GM15510 (cell line): ENCODE data around the gene FKBP1A.

ENCODE experiments used
- POLR2A ChIP-seq: IDR thresholded peaks from 3 replicates; pipeline ENCODE4 v1.6.1; 2011; ENCODE audit warnings: borderline replicate concordance; ENCODE audit not compliant: insufficient read length; ENCODE audit errors: extremely low read depth

FKBP1A gene

GRCh38 chr20:1396264-1396663 is 3.4 kb upstream of the FKBP1A start:
- TF ChIP-seq POLR2A: no peak

GRCh38 chr20:1394686-1395085 is 1.8 kb upstream of the FKBP1A start:
- TF ChIP-seq POLR2A: no peak

- no peak for TF ChIP-seq POLR2A
Observed at GRCh38 chr20:1393507-1393882, 641 bp upstream of the FKBP1A start.

GRCh38 chr20:1392443-1392692 is 486 bp downstream of the FKBP1A start:
- no peak for TF ChIP-seq POLR2A

- TF ChIP-seq POLR2A: no peak
Observed at GRCh38 chr20:1391640-1392442, 1.0 kb downstream of the FKBP1A start.

GRCh38 chr20:1390581-1391403 is 2.1 kb downstream of the FKBP1A start:
- TF ChIP-seq POLR2A: no peak

- no peak for TF ChIP-seq POLR2A
Observed at GRCh38 chr20:1389703-1390580, 2.9 kb downstream of the FKBP1A start.

- TF ChIP-seq POLR2A: no peak
Observed at GRCh38 chr20:1388741-1389483, 3.9 kb downstream of the FKBP1A start.

GRCh38 chr20:1388253-1388652 is 4.6 kb downstream of the FKBP1A start:
- no peak for TF ChIP-seq POLR2A

GRCh38 chr20:1386323-1386722 is 6.5 kb downstream of the FKBP1A start:
- no peak for TF ChIP-seq POLR2A

GRCh38 chr20:1383623-1384404 is 9.0 kb downstream of the FKBP1A start:
- no peak for TF ChIP-seq POLR2A

GRCh38 chr20:1382670-1383069 is 10.2 kb downstream of the FKBP1A start:
- no peak for TF ChIP-seq POLR2A

GRCh38 chr20:1381753-1382591 is 10.9 kb downstream of the FKBP1A start:
- TF ChIP-seq POLR2A: no peak

GRCh38 chr20:1378735-1379125 is 14.1 kb downstream of the FKBP1A start:
- no peak for TF ChIP-seq POLR2A
